K562 (cell line): ENCODE data around the gene UBE2Q1. TPM values are rescaled to one million over a fixed set of nuclear protein-coding genes. Genes with fewer than 3 reads are reported as not detected.
A peak's percentile ranks its signal among the peaks of the same experiment; 100 is the strongest.

Experiments used
- ETV1 ChIP-seq: fragments of 450-650 bp; conservative IDR thresholded peaks from 2 replicates; pipeline ENCODE4 v1.6.1; 2016; ENCODE audit warnings: missing genetic modification characterization, control low read depth, low read depth, missing compliant biosample characterization
- KDM5B ChIP-seq: fragments of 200-600 bp; sonication (generic); IDR thresholded peaks from 2 replicates; pipeline ENCODE4 v1.6.1; 2012; ENCODE audit warnings: low read depth, mild to moderate bottlenecking, moderate library complexity, low read length, control low read depth, inconsistent platforms; ENCODE audit not compliant: insufficient replicate concordance
- SIN3A ChIP-seq, 2 experiments: fragments of 150-350 bp in 1 of 2; IDR thresholded peaks; 2 replicates each; pipeline ENCODE4 v1.6.1; 2011 to 2016; ENCODE audit warnings: borderline replicate concordance in 2 of 2, low read depth in 2 of 2, low read length in 2 of 2, mild to moderate bottlenecking in 2 of 2, moderate library complexity in 2 of 2; ENCODE audit not compliant: control insufficient read depth in 1 of 2
- SPI1 ChIP-seq: IDR thresholded peaks from 2 replicates; pipeline ENCODE4 v1.6.1; 2011; ENCODE audit warnings: low read depth, low read length, control low read depth, borderline replicate concordance
- YY1 ChIP-seq, 3 experiments: IDR thresholded peaks; 2 replicates each; pipeline ENCODE4 v1.6.1; 2011; ENCODE audit warnings: low read length in 2 of 3, mild to moderate bottlenecking in 2 of 3, moderate library complexity in 2 of 3, borderline replicate concordance in 1 of 3, control low read depth in 1 of 3, low read depth in 1 of 3; ENCODE audit not compliant: insufficient read depth in 3 of 3, insufficient replicate concordance in 2 of 3, control insufficient read depth in 1 of 3, insufficient read length in 1 of 3; ENCODE audit errors: extremely low read depth in 1 of 3
- ZBTB40 ChIP-seq, 2 experiments: fragments of 450-650 bp in 1 of 2; sonication (generic) in 1 of 2; formaldehyde crosslinking in 1 of 2; IDR thresholded peaks; 2 replicates each; pipeline versions ENCODE4 v1.7.1 to v1.9.0; 2016 to 2022; ENCODE audit warnings: inconsistent platforms in 1 of 2, mild to moderate bottlenecking in 1 of 2, missing genetic modification reagents in 1 of 2
- ZBTB7A ChIP-seq: IDR thresholded peaks from 2 replicates; pipeline ENCODE4 v1.6.1; 2011; ENCODE audit warnings: low read depth, mild to moderate bottlenecking, low read length, moderate library complexity, borderline replicate concordance; ENCODE audit not compliant: control insufficient read depth
- ZNF740 ChIP-seq, 3 experiments: fragments of 200-800 bp in 1 of 3; sonication (Bioruptor generic) in 1 of 3; sonication (generic) in 1 of 3; formaldehyde crosslinking in 1 of 3; IDR thresholded peaks; 2 replicates each; pipeline versions ENCODE4 v1.6.1 to v1.8.0; 2016 to 2022; ENCODE audit warnings: mild to moderate bottlenecking in 2 of 3, missing compliant biosample characterization in 2 of 3, missing genetic modification characterization in 2 of 3, missing genetic modification reagents in 1 of 3
- polyA plus RNA-seq, 8 experiments: library from polyadenylated mRNA; depleted of rRNA in 4 of 8; stranded (reverse) in 5 of 8; unstranded in 3 of 8; fragments of >200 nt; fragmentation: Nextera tagmentation in 2 of 8; fragmentation: Illumina TruSeq in 1 of 8; extraction: Ambion mirVana in 2 of 8; extraction: Trizol in 1 of 8; gene quantifications; 2 replicates each; pipeline versions ENCODE4 v1.2.1 to v1.2.3, GENCODE V29; 2011 to 2014; ENCODE audit warnings: inconsistent platforms in 1 of 8, missing spikeins in 1 of 8
- total RNA-seq, 7 experiments: library from RNA; depleted of rRNA in 6 of 7; stranded (reverse); fragments of >200 nt in 6 of 7; fragmentation: Illumina TruSeq in 2 of 7; extraction: Trizol in 2 of 7; gene quantifications; 2 replicates each; pipeline versions ENCODE4 v1.2.1 to v1.2.3, GENCODE V29; 2011 to 2021; ENCODE audit warnings: low replicate concordance in 1 of 7

UBE2Q1 gene
- total and polyA plus RNA-seq, 9 of the 15 experiments (the other 6 are each of a cell fraction or from before 2014, with no cell fraction given), result 8.0 to 58.8 (median 27.6) TPM

- TF ChIP-seq ZBTB40 (IDR thresholded peaks at IDR 0.05), result peak; percentile 51
- TF ChIP-seq ZBTB40 (CRISPR knock-in tag; IDR thresholded peaks at IDR 0.05), result no peak
- no peak for TF ChIP-seq ZNF740 (CRISPR knock-in tag; IDR thresholded peaks at IDR 0.05)
- TF ChIP-seq ZNF740 (tag; IDR thresholded peaks at IDR 0.05), result peak in 1 of 2 experiments; percentile 98; a peak in 1 of 4 replicates
- peak; percentile 51 for TF ChIP-seq KDM5B
- peak; percentile 26; the same call in 1 of the 2 replicates for TF ChIP-seq ZBTB7A
- peak; percentile 54 to 90 (median 89) for TF ChIP-seq YY1 (IDR thresholded peaks at IDR 0.05; ENCODE audit: borderline replicate concordance in 1 of 3, control insufficient read depth in 1 of 3, extremely low read depth in 1 of 3, insufficient read depth in 3 of 3, insufficient read length in 1 of 3, insufficient replicate concordance in 2 of 3, low read depth in 1 of 3, low read length in 2 of 3)
- TF ChIP-seq SIN3A (IDR thresholded peaks at IDR 0.05; ENCODE audit: borderline replicate concordance in 2 of 2, control insufficient read depth in 1 of 2, low read depth in 2 of 2, low read length in 2 of 2), result 0 out of 4 replicates have a peak, but pooled peaks of 1 of the 2 experiments have one; percentile 55
- no peak for TF ChIP-seq ETV1 (tag)
- 0 out of 2 replicates have a peak, but pooled peaks have one; percentile 23 for TF ChIP-seq SPI1
These were observed at the start of gene UBE2Q1 (continued) for GRCh38 chr1:154557939-154558719.
